ENCODE data around the gene STAB2. TPM values are rescaled to one million over a fixed set of nuclear protein-coding genes. Genes with fewer than 3 reads are reported as not detected.

STAB2 gene
- total and polyA plus RNA-seq, 8 donors = under 0.01 to 4.0 (median 0.95) TPM; not detected in 4

- H3K27ac ChIP-seq = no peak overlapping the region
- no peak for TF ChIP-seq POLR2A (IDR thresholded peaks at IDR 0.05)
- TF ChIP-seq POLR2AphosphoS5 (IDR thresholded peaks at IDR 0.05) = no peak
- TF ChIP-seq, protein P1, sequence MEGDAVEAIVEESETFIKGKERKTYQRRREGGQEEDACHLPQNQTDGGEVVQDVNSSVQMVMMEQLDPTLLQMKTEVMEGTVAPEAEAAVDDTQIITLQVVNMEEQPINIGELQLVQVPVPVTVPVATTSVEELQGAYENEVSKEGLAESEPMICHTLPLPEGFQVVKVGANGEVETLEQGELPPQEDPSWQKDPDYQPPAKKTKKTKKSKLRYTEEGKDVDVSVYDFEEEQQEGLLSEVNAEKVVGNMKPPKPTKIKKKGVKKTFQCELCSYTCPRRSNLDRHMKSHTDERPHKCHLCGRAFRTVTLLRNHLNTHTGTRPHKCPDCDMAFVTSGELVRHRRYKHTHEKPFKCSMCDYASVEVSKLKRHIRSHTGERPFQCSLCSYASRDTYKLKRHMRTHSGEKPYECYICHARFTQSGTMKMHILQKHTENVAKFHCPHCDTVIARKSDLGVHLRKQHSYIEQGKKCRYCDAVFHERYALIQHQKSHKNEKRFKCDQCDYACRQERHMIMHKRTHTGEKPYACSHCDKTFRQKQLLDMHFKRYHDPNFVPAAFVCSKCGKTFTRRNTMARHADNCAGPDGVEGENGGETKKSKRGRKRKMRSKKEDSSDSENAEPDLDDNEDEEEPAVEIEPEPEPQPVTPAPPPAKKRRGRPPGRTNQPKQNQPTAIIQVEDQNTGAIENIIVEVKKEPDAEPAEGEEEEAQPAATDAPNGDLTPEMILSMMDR (IDR thresholded peaks at IDR 0.05) = no peak
- no peak for TF ChIP-seq EP300 (IDR thresholded peaks at IDR 0.05)
- H3K4me3 ChIP-seq = no peak overlapping the region
- intact Hi-C loops (cut with DNase I; ENCODE audit: low total_unique reads) = no loop called here
- no peak for DNase-seq
- H3K9me3 ChIP-seq = no peaks in the 10 kb centered on the region
- peaks cover 0 to 11% (median 0%) of the 10 kb centered on the region in 3 donors for H3K27me3 ChIP-seq
- H3K36me3 ChIP-seq = no peaks in the 10 kb centered on the region
- no peaks in the 10 kb centered on the region for H3K4me1 ChIP-seq
- 22 to 45% (median 41%) methylated on average over 1 of the region's 1 CpG for WGBS, 5 donors
Measured at GRCh38 chr12:103558879-103559278, 28.2 kb upstream of the STAB2 start.

GRCh38 chr12:103560604-103561101 is 26.4 kb upstream of the STAB2 start:
- Histone ChIP-seq H3K36me3 (no peaks in the 10 kb centered on the region), H3K27me3 (peaks cover 0 to 10% (median 0%) of the 10 kb centered on the region in 3 donors), H3K9me3 (peaks cover 0 to 11% (median 4%) of the 10 kb centered on the region in 4 donors), H3K27ac (no peak overlapping the region), H3K4me1 (no peaks in the 10 kb centered on the region), H3K4me3 (no peak overlapping the region)
- WGBS, 5 donors = 68 to 81% (median 76%) methylated on average over 2 of the region's 2 CpGs
- intact Hi-C loops (cut with DNase I; ENCODE audit: low total_unique reads) = no loop called here
- no peak for DNase-seq
- TF ChIP-seq POLR2AphosphoS5 (IDR thresholded peaks at IDR 0.05) = peak in 1 of 3 donors; percentile 13
- TF ChIP-seq, protein P1 (IDR thresholded peaks at IDR 0.05) = no peak

GRCh38 chr12:103561174-103561573 is 25.9 kb upstream of the STAB2 start:
- TF ChIP-seq EP300 (IDR thresholded peaks at IDR 0.05) (no peak), POLR2AphosphoS5 (IDR thresholded peaks at IDR 0.05) (no peak), POLR2A (IDR thresholded peaks at IDR 0.05) (no peak)
- TF ChIP-seq, protein P1 (IDR thresholded peaks at IDR 0.05) = no peak
- Histone ChIP-seq H3K27ac (no peak overlapping the region), H3K36me3 (no peaks in the 10 kb centered on the region), H3K4me1 (no peaks in the 10 kb centered on the region), H3K9me3 (peaks cover 0 to 15% (median 6%) of the 10 kb centered on the region in 4 donors), H3K27me3 (peaks cover 0 to 10% (median 0%) of the 10 kb centered on the region in 3 donors), H3K4me3 (no peak overlapping the region)
- no peak for DNase-seq
- intact Hi-C loops (cut with DNase I; ENCODE audit: low total_unique reads) = no loop called here
- WGBS, 5 donors = 63 to 67% (median 66%) methylated on average over 5 of the region's 5 CpGs

GRCh38 chr12:103566398-103566797 is 20.7 kb upstream of the STAB2 start:
- TF ChIP-seq, protein P1 (IDR thresholded peaks at IDR 0.05) = no peak
- TF ChIP-seq POLR2A (IDR thresholded peaks at IDR 0.05) = no peak
- Histone ChIP-seq H3K36me3 (no peaks in the 10 kb centered on the region), H3K4me1 (peaks cover 0 to 6% (median 3%) of the 10 kb centered on the region in 4 donors), H3K4me3 (no peak overlapping the region), H3K27me3 (peaks cover 0 to 23% (median 0%) of the 10 kb centered on the region in 3 donors), H3K27ac (no peak overlapping the region), H3K9me3 (peaks cover 0 to 28% (median 12%) of the 10 kb centered on the region in 4 donors)
- no peak for DNase-seq
- WGBS, 5 donors = 54 to 85% (median 78%) methylated on average over 1 of the region's 1 CpG
- intact Hi-C loops (cut with DNase I; ENCODE audit: low total_unique reads) = no loop called here
